Germinal center (tissue), 1 donor: ENCODE data around the gene KRTAP5-1.

Source experiments
- DNase-seq: peaks from one replicate; pipeline ENCODE4 v3.0.0; 2012; ENCODE audit warnings: mixed read lengths, low spot score

The KRTAP5-1 gene

DNA sequence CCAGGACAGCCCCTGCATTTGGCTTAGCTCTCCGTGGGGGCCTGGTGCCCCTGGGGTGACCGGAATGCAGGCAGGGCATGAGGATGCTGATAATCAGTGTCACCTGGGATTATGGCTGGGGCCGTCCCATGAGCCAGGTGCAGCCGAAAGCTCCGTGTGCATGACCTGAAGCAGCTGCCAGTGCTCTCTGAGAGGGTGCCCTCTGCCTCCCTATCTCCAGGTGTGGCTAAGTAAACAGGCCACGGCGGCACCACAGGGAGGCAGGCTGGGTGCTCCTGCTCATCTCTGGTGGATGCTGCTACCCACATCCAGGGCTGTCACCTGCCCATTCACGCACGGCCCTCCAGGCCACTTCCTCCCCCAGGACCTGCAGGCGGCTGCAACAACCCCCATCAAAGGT is 42.8 kb downstream of the KRTAP5-1 start:
- DNase-seq = no peak

DNA sequence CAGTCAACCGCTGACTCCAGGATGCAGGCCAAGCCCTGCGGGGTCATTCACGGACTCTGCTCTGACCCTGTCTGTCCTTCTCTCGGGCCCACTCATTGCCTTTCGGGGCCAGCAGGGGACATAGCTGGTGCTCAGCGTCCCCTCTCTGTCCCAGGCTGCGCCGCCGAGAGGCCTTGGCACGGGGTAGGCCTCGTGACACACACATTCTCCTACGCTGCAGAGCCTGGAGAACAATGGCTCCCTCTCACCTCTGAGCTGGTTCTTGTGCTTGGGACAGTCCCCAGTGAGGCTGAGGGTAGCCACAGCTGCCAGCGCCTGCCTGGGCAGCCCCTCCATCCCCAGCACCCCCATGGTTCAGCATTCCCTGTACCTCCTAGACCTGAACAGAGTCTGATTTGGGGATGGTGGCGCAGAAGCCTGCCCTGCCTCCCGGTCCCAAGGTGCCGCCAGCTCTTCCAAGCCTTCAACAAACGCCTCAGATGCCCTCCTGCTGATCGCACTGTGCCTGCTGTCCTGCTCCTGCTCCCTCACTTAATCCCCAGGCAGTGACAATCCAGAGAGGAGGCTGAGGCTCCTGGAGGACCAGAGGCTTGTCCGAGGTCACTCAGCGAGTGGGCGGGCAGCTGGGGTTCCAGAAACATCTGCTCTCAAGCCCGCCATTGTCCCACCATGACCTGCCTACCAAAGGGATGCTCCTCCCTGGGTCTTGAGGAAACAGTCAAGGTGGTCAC is 43.4 kb downstream of the KRTAP5-1 start:
- no peak for DNase-seq

DNA sequence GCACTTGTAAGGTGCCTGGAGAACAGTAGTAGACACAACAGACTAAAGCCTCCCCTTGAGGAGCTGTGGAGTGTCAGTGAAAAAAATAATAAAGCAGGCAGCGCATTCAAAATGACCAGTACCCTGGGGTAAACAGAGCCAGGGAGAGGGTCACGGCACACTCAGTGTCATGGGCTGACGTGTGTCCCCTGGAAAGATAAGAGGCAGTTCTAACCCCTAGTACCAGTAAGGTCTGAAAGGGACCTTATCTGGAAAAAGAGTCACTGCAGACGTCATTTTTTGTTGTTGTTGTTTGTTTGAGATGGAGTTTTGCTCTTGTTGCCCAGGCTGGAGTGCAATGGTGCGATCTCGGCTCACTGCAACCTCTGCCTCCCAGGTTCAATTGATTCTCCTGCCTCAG is 45.0 kb downstream of the KRTAP5-1 start:
- no peak for DNase-seq

DNA sequence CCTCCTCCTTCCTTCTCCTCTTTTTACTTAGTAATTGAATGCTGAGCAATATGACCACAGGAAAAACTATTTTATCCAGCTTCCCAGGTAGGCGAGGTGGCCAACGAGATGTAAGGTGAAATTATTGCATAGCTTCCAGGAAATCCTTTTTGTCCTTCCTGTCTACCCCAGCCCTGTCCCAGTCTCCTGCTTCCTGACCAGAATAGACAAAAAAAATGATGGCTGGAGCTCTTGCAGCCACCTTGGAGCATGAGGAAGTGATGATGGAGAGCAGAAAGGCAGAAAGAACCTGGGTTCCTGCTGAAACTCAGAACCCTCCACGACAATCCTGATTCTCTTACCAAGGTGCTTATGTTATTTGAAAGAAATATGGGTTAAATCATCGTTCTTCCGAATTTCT is 46.9 kb downstream of the KRTAP5-1 start:
- DNase-seq = no peak

DNA sequence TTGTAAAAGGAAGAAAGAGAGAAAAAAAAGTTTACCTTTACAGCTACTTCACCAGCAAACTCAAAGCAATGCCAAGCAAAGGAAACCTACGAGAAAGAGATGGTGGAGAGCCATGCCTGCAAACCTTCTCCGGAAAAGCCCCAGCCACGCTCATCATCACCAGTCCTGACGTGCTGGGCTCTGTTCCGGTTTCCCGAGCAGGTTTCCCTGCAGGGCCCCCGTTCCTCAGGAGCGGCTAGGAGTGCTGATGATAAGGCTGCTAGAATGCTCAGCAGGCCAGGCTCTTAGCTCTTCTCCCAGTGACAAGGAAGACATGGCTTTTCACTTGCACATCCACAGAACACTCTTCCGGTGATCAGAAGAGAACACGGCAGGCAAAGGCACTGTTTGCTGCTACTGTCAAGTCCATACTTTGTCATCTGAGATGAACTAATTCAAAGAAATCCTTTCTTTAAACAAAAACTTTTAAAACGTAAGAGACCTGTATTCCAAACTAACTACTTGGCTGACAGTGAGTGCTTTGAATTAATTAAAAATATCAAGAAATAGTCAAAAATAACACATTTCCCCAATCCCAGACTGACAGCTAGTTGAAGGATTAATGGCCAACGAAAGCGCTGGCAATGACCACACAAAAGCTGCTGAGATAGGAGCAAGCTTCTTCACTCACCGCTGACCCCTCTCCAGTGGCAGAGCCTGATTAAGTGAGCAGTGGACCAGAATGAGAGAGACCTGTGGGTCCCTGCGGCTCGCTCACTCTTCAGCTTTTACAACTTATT is 48.8 kb downstream of the KRTAP5-1 start:
- no peak for DNase-seq

DNA sequence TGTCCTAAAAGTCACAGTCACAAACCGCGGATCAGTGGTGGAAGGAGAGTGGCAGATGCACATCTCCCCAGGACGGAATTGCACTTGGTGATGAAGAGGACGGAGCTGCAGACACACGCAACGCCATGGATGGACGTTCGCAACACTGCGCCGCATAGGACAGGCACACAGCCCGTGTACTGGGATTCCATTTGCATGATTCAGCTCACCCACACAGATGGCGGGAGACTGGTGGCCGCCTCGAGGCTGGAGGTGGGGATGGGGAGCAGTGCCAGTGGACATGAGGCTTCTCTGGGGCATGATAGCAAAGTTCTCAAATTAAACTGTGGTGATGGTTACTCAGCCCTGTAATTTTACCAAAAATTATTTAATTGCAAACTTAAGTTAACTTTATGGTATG is 50.4 kb downstream of the KRTAP5-1 start:
- DNase-seq = no peak
